DND-41 (cell line): ENCODE results near the gene CSTB.

Source experiments
- EZH2 ChIP-seq: IDR thresholded peaks from 3 replicates; pipeline ENCODE4 v1.6.1; 2012; ENCODE audit warnings: borderline replicate concordance, low read depth, mild to moderate bottlenecking, moderate library complexity, low read length, inconsistent platforms; ENCODE audit not compliant: severe bottlenecking
- TF ChIP-seq, protein P1 (sequence below): IDR thresholded peaks from 2 replicates; pipeline ENCODE4 v1.5.1; 2012; ENCODE audit warnings: borderline replicate concordance, low read length, moderate library complexity, mild to moderate bottlenecking; ENCODE audit not compliant: poor library complexity, severe bottlenecking; ENCODE audit errors: extremely low read depth

- TF ChIP-seq, protein P1, sequence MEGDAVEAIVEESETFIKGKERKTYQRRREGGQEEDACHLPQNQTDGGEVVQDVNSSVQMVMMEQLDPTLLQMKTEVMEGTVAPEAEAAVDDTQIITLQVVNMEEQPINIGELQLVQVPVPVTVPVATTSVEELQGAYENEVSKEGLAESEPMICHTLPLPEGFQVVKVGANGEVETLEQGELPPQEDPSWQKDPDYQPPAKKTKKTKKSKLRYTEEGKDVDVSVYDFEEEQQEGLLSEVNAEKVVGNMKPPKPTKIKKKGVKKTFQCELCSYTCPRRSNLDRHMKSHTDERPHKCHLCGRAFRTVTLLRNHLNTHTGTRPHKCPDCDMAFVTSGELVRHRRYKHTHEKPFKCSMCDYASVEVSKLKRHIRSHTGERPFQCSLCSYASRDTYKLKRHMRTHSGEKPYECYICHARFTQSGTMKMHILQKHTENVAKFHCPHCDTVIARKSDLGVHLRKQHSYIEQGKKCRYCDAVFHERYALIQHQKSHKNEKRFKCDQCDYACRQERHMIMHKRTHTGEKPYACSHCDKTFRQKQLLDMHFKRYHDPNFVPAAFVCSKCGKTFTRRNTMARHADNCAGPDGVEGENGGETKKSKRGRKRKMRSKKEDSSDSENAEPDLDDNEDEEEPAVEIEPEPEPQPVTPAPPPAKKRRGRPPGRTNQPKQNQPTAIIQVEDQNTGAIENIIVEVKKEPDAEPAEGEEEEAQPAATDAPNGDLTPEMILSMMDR = no peak
- TF ChIP-seq EZH2 = no peak
Observed at GRCh38 chr21:43824333-43825241, 48.5 kb upstream of the CSTB start.
